ENCODE measurements around the gene G3BP2.
A peak's percentile ranks its signal among the peaks of the same experiment; 100 is the strongest.
"Not testable (repeated sequence)": the region's sequence is repeated elsewhere in the genome, so short reads cannot be mapped to it uniquely, and the experiment has no call there.

The G3BP2 gene

GRCh38 chr4:75673027-75673958, at the start of gene G3BP2:
Gene G3BP2, minus strand, starts transcription at chr4:75673411. Its CDS starts 11,386 bp downstream, at chr4:75662025.
- DNase-seq, result peak; percentile 99

GRCh38 chr4:75722417-75722816, 49.2 kb upstream of the G3BP2 start:
- no peak for DNase-seq

GRCh38 chr4:75718529-75718928, 45.3 kb upstream of the G3BP2 start:
- DNase-seq, result no peak

GRCh38 chr4:75717408-75717807, 44.2 kb upstream of the G3BP2 start:
- DNase-seq, result no peak

DNA sequence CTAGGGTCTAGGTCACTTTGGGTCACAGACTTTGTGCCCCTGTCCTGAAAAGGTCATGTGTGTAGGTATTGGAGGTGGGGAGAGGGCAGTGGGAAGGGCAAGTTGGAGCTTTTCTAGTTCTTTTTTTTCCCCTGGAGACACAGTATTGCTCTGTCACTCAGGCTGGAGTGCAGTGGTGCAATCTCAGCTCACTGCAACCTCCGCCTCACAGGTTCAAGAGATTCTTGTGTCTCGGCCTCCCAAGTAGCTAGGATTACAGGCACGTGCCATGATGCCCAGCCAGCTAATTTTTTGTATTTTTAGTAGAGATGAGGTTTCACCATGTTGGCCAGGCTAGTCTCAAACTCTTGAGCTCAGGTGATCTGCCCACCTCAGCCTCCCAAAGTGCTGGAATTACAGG, 42.8 kb upstream of the G3BP2 start:
- DNase-seq, result not testable (repeated sequence)

DNA sequence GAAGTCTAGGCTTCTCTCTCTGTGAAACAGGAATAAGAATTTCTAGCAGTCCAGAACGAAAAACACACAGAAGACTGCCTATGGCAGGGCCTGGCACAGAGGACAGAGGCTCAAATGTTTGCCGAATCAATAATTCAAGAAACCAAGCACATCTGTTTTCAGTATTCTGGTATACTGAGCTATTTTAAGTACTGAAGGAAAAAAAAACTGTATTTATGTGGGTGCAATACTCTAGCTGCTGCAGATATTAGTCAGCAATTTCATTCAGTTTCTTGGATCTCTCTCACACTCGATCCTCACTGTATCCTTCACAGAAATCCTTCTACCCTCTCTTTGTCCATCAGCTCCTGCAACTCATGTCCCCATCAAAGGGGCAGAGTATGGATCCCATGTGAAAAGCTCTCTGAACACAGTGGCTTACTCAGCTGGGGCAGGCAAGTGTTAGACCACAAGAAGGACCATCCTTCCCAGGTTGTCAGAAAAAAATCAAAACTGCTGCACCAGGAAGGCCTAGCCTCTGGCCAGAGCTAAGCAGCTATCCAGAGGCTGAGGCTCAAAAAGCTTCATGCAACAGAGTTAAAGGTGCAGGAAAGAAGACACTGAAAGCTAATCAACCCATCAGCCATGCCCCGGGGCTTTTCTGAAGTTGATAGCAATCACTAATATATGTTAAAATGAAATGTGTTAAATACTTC, 42.0 kb upstream of the G3BP2 start:
- no peak for DNase-seq

- no peak for DNase-seq
These were observed 41.5 kb upstream of the G3BP2 start for GRCh38 chr4:75714704-75715103.

DNA sequence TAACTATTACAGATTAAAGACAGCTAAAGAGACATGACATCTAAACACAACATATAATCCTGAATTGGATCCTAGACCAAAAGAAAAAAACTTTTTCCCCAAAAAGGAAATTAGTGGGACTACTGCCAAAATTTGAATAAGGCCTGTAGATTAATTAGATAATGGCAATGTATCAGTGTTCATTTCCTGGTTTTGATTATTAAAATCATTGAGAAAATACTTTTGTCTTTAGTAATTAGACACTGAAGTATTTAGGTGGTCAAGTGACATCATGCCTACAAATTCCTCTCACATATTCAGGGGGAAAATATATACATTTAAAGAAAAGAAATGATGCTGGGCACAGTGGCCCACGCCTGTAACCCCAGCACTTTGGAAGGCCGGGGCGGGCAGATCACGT, 40.8 kb upstream of the G3BP2 start:
- DNase-seq, result no peak

GRCh38 chr4:75710246-75710645, 37.0 kb upstream of the G3BP2 start:
- no peak for DNase-seq

DNA sequence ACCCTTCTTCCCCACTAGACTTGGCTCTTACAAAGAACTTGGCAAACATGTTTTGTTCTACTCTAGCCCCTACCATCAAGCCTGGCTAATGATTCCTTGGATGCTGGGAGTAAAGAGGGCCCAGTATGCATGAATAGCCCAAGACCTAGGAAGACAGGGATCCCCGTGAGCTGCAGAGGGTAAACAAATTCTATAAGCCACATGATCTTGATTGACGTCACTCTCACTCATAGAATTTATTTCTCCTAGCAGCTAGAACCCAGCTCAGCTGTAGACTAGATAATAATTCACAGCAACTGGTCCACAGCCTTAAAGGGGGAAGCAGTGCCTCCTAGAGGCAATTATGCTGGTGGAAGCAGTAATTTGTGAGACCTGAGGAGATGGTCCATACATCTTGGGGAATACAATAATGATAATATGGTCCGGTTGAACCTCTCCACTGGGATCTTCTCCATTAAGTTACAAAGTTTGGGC, 35.0 kb upstream of the G3BP2 start:
- DNase-seq, result no peak

GRCh38 chr4:75705198-75705977, 32.2 kb upstream of the G3BP2 start:
- DNase-seq, result no peak

GRCh38 chr4:75702919-75703411, 29.8 kb upstream of the G3BP2 start:
- DNase-seq, result no peak

DNA sequence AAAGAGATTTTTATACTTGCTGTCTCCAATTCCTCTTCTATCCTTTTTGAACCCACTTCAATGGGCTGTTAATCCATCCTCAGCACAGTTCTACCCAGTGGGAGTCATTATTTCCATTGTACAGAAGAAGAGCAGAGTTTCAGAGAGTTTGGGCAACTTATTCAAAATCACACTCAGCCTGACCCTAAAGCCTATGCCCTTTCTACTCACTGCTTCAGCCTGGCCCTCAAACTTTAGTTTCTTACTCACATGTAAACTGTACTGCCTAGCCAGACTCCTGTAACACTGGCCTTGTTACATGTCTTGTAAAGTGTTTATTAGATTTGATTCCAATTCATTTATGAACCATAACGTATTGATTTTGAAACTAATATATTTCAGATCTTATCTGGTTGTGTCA, 26.1 kb upstream of the G3BP2 start:
- no peak for DNase-seq

DNA sequence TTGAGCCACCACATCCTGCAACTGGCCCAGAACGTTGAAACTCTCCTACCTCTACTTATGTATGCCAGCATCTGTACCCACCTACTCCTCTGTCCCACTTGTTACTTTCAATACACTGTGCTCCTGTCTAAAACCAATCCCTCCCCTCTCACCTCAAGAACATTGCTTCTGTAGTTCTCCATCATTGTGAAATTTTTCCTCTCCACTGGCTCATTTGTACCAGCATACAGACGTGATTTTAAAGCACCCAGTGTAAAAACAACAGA, 25.7 kb upstream of the G3BP2 start:
- DNase-seq, result no peak

DNA sequence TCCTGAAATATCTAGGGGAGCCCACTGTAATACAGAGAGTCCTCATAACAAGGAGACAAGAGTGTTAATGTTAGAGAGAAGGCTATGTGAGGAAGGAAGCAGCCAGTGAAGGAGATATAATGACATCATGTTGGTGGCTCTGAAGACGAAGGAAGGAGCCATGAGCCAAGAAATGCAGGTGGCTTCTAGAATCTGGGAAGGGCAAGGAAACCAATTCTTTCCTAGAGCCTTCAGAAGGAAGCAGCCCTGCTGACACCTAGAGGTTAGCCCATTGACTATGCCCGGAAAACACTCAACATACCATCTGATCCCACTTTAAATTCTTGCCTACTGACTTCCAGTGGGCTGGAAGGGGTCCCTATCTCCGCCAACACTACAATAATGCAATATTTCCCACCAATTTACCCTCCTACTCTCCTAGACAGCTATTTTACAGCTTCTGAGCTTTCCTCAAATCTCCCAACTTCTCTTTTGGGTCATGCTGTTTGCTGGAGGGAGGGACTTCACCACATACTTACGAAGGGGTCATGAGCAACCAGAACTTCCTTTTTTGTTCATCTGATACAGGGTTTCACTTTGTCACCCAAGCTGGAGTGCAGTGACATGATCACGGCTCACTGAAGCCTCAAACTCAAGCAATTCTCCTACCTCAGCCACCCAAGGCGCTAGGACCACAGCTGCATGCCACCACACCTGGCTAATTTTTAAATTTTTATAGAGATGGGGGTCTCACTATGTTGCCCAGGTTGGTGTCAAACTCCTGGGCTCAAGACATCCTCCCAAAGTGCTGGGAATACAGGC, 25.2 kb upstream of the G3BP2 start:
- no peak for DNase-seq

DNA sequence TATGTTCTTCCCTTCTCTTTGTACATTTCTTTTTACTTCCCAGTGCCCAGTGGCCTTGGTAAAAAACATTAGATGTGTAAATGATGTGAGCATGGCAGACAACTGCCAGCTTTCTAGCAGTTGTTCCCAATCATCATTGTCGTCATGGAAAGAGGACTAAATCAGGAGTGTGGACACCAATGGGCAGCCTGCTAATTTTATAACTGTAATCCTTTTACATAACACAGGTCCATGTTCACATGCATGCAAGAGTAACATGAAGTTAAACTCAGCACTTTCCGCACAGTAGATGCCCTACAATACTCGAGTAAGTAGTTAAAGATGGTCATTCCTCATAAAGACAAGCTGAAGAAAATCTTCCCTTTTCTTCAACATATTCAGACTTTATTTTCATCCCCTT, 23.4 kb upstream of the G3BP2 start:
- DNase-seq, result no peak

- peak; percentile 7 for DNase-seq
These were observed 22.9 kb upstream of the G3BP2 start for GRCh38 chr4:75696071-75696470.

DNA sequence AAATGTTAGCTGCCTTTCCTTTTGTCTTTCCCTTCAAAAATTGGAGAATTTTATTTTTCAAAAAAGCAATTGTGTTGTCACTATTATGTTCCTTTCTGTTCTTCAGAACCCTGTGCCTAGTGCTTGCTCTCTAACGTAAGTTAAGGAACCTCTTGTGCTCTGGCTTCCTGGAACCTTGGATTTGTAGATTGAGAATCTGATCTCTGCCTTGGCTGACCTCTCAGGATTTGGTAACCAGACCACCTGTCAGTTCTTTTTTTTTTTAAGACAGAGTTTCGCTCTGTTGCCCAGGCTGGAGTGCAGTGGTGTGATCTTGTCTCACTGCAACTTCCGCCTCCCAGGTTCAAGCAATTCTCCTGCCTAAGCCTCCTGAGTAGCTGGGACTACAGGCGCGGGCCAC, 18.9 kb upstream of the G3BP2 start:
- DNase-seq, result not testable (repeated sequence)

- not testable (repeated sequence) for DNase-seq
These were observed 13.9 kb upstream of the G3BP2 start for GRCh38 chr4:75687125-75687524.

GRCh38 chr4:75686346-75686745, 13.1 kb upstream of the G3BP2 start:
- no peak for DNase-seq

DNA sequence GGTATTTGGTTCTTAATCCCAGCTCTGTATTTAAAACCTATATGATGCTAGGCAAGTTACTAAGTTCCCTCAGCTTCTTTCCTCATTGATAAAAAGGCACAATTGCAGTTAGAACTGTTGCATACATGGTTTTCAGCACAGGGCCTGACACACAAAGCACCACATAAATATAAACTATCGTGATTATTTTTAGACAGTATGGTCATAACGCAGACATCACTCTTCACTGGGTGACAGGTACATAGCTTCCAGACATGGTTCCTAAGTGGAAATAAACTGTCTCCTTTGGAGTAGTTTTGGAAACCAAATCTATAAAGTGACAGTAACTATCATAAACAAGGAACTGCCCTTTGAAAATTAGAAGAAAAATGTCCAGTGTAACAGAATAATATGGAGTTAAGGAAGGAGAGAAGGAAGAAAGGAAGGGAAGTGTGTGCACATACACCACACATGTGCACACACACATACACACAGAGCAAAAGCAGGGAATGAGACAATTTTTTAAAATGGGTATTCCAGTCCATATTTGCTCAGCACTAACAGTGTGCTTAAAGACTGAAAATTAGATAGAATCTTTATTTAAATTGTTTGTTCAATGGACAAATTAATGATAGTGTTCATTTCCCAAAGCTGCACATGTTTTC, 12.5 kb upstream of the G3BP2 start:
- DNase-seq, result no peak
